ENCODE results near the gene SEMA3A. TPM values are rescaled to one million over a fixed set of nuclear protein-coding genes. Genes with fewer than 3 reads are reported as not detected.

Gene SEMA3A
- total RNA-seq, 2 experiments from 2014 or later, result not detected

- Histone ChIP-seq H3K27ac (ENCODE audit: low read depth, low read length, poor library complexity, severe bottlenecking) (no peak overlapping the region), H3K4me3 (ENCODE audit: low read depth, low read length, poor library complexity, severe bottlenecking) (no peak overlapping the region), H2AFZ (ENCODE audit: low read length) (no peak overlapping the region), H3K4me1 (ENCODE audit: insufficient read depth, low read length, poor library complexity, severe bottlenecking) (no peaks in the 10 kb centered on the region), H3K79me2 (ENCODE audit: insufficient read depth, low read depth, low read length) (no peaks in the 10 kb centered on the region), H3K4me2 (ENCODE audit: low read length) (no peak overlapping the region), H4K20me1 (ENCODE audit: insufficient read depth, low read length) (no peaks in the 10 kb centered on the region), H3K9me3 (ENCODE audit: low read length) (no peaks in the 10 kb centered on the region), H3K9me2 (ENCODE audit: insufficient read depth, low read length) (no peaks in the 10 kb centered on the region), H3K36me3 (ENCODE audit: insufficient read depth, low read length) (no peaks in the 10 kb centered on the region)
- no peak for DNase-seq (ENCODE audit: low spot score)
- TF ChIP-seq, protein P1, sequence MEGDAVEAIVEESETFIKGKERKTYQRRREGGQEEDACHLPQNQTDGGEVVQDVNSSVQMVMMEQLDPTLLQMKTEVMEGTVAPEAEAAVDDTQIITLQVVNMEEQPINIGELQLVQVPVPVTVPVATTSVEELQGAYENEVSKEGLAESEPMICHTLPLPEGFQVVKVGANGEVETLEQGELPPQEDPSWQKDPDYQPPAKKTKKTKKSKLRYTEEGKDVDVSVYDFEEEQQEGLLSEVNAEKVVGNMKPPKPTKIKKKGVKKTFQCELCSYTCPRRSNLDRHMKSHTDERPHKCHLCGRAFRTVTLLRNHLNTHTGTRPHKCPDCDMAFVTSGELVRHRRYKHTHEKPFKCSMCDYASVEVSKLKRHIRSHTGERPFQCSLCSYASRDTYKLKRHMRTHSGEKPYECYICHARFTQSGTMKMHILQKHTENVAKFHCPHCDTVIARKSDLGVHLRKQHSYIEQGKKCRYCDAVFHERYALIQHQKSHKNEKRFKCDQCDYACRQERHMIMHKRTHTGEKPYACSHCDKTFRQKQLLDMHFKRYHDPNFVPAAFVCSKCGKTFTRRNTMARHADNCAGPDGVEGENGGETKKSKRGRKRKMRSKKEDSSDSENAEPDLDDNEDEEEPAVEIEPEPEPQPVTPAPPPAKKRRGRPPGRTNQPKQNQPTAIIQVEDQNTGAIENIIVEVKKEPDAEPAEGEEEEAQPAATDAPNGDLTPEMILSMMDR (conservative IDR thresholded peaks at IDR 0.05; ENCODE audit: low read length), result no peak
- TF ChIP-seq EZH2phosphoT487 (IDR thresholded peaks at IDR 0.05; ENCODE audit: borderline replicate concordance, low read depth, low read length), result no peak
- ChIA-PET POLR2A (interaction anchor here (0.6 kb wide), 1 partner anchor 153 kb away, joined by 3 read pairs; no protein-coding TSS in a partner anchor), CTCF (ENCODE audit: unreplicated experiment) (no interaction called here)
- intact Hi-C loops (cut with micrococcal nuclease; ENCODE audit: unreplicated experiment), result no loop called here
- BruUV-seq (replicated peaks), result no TSS peak
Measured at GRCh38 chr7:84159435-84159834, 35.2 kb downstream of the SEMA3A start.

DNA sequence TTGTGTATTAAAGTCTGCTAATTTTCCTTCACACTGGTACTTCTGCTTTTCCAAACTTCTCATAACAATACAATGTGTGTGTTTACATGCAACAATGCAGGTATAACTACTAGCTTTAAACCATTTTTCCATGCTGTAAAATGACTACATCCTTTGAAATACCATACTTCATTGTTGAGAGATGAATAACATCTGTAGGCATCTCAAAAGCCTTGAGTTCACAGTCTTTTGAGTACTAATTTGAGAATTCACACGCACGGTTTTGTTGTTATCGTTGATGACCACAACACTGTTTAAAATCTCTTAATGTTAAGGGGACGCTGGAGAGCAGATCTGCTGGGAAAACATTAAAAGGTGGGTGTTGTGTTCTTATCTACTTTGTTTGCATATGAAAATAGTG, 37.4 kb downstream of the SEMA3A start:
- POLR2A ChIA-PET, result no interaction called here
- CTCF ChIA-PET (ENCODE audit: unreplicated experiment), result no interaction called here
- Histone ChIP-seq H3K4me1 (ENCODE audit: insufficient read depth, low read length, poor library complexity, severe bottlenecking) (no peaks in the 10 kb centered on the region), H3K36me3 (ENCODE audit: insufficient read depth, low read length) (no peaks in the 10 kb centered on the region), H3K9me2 (ENCODE audit: insufficient read depth, low read length) (no peaks in the 10 kb centered on the region), H3K27ac (ENCODE audit: low read depth, low read length, poor library complexity, severe bottlenecking) (no peak overlapping the region), H3K79me2 (ENCODE audit: insufficient read depth, low read depth, low read length) (no peaks in the 10 kb centered on the region), H3K4me3 (ENCODE audit: low read depth, low read length, poor library complexity, severe bottlenecking) (no peak overlapping the region), H3K4me2 (ENCODE audit: low read length) (no peak overlapping the region), H3K9me3 (ENCODE audit: low read length) (no peaks in the 10 kb centered on the region), H4K20me1 (ENCODE audit: insufficient read depth, low read length) (no peaks in the 10 kb centered on the region), H2AFZ (ENCODE audit: low read length) (no peak overlapping the region)
- no TSS peak for BruUV-seq (replicated peaks)
- DNase-seq (ENCODE audit: low spot score), result no peak
- no peak for TF ChIP-seq EZH2phosphoT487 (IDR thresholded peaks at IDR 0.05; ENCODE audit: borderline replicate concordance, low read depth, low read length)
- TF ChIP-seq, protein P1 (conservative IDR thresholded peaks at IDR 0.05; ENCODE audit: low read length), result no peak
- intact Hi-C loops (cut with micrococcal nuclease; ENCODE audit: unreplicated experiment), result no loop called here

DNA sequence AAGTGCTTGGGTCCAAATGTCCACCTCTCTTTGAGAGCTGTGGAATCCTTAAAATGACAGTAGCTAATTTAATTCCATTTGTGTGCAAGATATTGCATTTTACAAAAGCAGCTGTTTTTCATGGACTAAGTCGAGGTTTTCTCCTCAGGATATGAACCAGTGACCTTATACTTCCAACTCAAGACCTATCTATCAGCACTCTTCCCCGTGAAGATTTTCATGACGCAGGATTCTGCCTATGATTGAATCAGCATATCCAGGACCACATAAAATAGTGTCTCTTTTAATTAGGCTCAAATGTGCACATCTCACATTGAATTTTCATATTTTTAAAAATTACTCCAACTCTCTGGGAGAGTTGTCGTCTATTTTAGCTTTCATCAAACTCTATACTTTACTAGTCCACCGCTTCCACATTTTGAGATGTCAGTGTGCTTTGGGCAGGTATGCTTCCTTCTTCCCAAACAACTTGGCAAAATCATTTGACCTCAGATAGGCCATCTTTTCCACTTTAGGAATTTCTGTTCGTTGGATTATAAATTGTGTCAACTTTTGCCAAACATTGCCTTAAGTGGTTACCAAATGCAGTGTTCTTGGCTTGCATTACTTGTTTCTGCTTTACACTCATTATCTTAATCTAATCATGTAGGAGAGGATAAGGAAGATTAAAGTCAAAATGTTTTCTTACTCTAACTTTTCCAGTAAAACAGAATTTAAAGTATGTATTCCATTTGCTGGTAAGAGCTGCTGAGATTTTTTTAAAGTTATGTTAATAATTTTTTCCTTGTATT, 39.4 kb downstream of the SEMA3A start:
- Histone ChIP-seq H3K4me1 (ENCODE audit: insufficient read depth, low read length, poor library complexity, severe bottlenecking) (no peaks in the 10 kb centered on the region), H3K9me3 (ENCODE audit: low read length) (no peaks in the 10 kb centered on the region), H2AFZ (ENCODE audit: low read length) (no peak overlapping the region), H3K79me2 (ENCODE audit: insufficient read depth, low read depth, low read length) (no peaks in the 10 kb centered on the region), H3K4me2 (ENCODE audit: low read length) (no peak overlapping the region), H4K20me1 (ENCODE audit: insufficient read depth, low read length) (no peaks in the 10 kb centered on the region), H3K36me3 (ENCODE audit: insufficient read depth, low read length) (no peaks in the 10 kb centered on the region), H3K9me2 (ENCODE audit: insufficient read depth, low read length) (no peaks in the 10 kb centered on the region), H3K4me3 (ENCODE audit: low read depth, low read length, poor library complexity, severe bottlenecking) (no peak overlapping the region), H3K27ac (ENCODE audit: low read depth, low read length, poor library complexity, severe bottlenecking) (no peak overlapping the region)
- no TSS peak for BruUV-seq (replicated peaks)
- CTCF ChIA-PET (ENCODE audit: unreplicated experiment), result no interaction called here
- no peak for DNase-seq (ENCODE audit: low spot score)
- TF ChIP-seq EZH2phosphoT487 (IDR thresholded peaks at IDR 0.05; ENCODE audit: borderline replicate concordance, low read depth, low read length), result no peak
- TF ChIP-seq, protein P1 (conservative IDR thresholded peaks at IDR 0.05; ENCODE audit: low read length), result no peak
- intact Hi-C loops (cut with micrococcal nuclease; ENCODE audit: unreplicated experiment), result no loop called here
- POLR2A ChIA-PET, result no interaction called here

All from OCI-LY7 (cell line).